ENCODE results near the gene KRTAP10-4.
"Not testable (repeated sequence)": the region's sequence is repeated elsewhere in the genome, so short reads cannot be mapped to it uniquely, and the experiment has no call there.

KRTAP10-4 gene

GRCh38 chr21:44558329-44558675, 15.2 kb upstream of the KRTAP10-4 start:
- not testable (repeated sequence) for DNase-seq

- no peak for DNase-seq
These were observed 14.8 kb upstream of the KRTAP10-4 start, which contains the start of gene KRTAP10-3 for GRCh38 chr21:44558695-44559094. TSS of gene KRTAP10-3 (minus strand) at chr21:44558795. CDS start at chr21:44558715, 80 bp downstream.

- no peak for DNase-seq
These were observed 9.4 kb upstream of the KRTAP10-4 start for GRCh38 chr21:44564099-44564498.

- no peak for DNase-seq
These were observed 8.5 kb upstream of the KRTAP10-4 start for GRCh38 chr21:44564886-44565598.

GRCh38 chr21:44566403-44566802, 7.1 kb upstream of the KRTAP10-4 start:
- peak in 1 of 2 donors; percentile 67 for DNase-seq

GRCh38 chr21:44567481-44568171, 5.9 kb upstream of the KRTAP10-4 start:
- no peak for DNase-seq

GRCh38 chr21:44568261-44568660, 5.3 kb upstream of the KRTAP10-4 start:
- no peak for DNase-seq

GRCh38 chr21:44568667-44569556, 4.6 kb upstream of the KRTAP10-4 start:
- DNase-seq: no peak

GRCh38 chr21:44569861-44570517, 3.5 kb upstream of the KRTAP10-4 start:
- no peak for DNase-seq

- no peak for DNase-seq
These were observed 2.2 kb upstream of the KRTAP10-4 start for GRCh38 chr21:44571296-44571695.

- DNase-seq: no peak
These were observed 1.4 kb upstream of the KRTAP10-4 start for GRCh38 chr21:44571844-44572782.

GRCh38 chr21:44572959-44573583, 458 bp upstream of the KRTAP10-4 start:
- no peak for DNase-seq

GRCh38 chr21:44574457-44575306, 1.2 kb downstream of the KRTAP10-4 start:
- no peak for DNase-seq

GRCh38 chr21:44575307-44576024, 1.9 kb downstream of the KRTAP10-4 start:
- DNase-seq: no peak

- no peak for DNase-seq
These were observed 2.5 kb downstream of the KRTAP10-4 start for GRCh38 chr21:44576025-44576420.

- no peak for DNase-seq
These were observed 5.0 kb downstream of the KRTAP10-4 start for GRCh38 chr21:44578371-44579055.

- no peak for DNase-seq
These were observed 5.7 kb downstream of the KRTAP10-4 start for GRCh38 chr21:44579056-44579832.

GRCh38 chr21:44579833-44580144, 6.3 kb downstream of the KRTAP10-4 start:
- no peak for DNase-seq
